Natural killer cell (primary cell): ENCODE data around the gene ZIM2. TPM values are rescaled to one million over a fixed set of nuclear protein-coding genes. Genes with fewer than 3 reads are reported as not detected.

Source experiments
- ATAC-seq, 3 donors: fragments of 150-1000 bp in 2 of 3; fragments of 200-7000 bp in 1 of 3; cut with Tn5 transposase; 1 replicate in 1 of 3; 2 replicates in 2 of 3; pipeline ENCODE4 v1.10.0; 2021; ENCODE audit warnings: mild to moderate bottlenecking in 2 of 3, moderate library complexity in 2 of 3
- DNase-seq, 2 donors: peaks; one replicate each; pipeline versions ENCODE4 v3.0.0 to v3.0.0-alpha.2; 2013 to 2021; ENCODE audit warnings: mixed read lengths in 1 of 2
- H3K27ac ChIP-seq: one replicate; pipeline ENCODE4 v1.5.1; 2013; ENCODE audit warnings: mild to moderate bottlenecking, low read length
- H3K27me3 ChIP-seq: one replicate; pipeline ENCODE4 v1.6.1; 2013; ENCODE audit warnings: low read length; ENCODE audit not compliant: control insufficient read depth, insufficient read depth
- H3K36me3 ChIP-seq: one replicate; pipeline ENCODE4 v1.6.1; 2013; ENCODE audit warnings: low read length; ENCODE audit not compliant: control insufficient read depth, insufficient read depth
- H3K4me1 ChIP-seq: one replicate; pipeline ENCODE4 v1.6.1; 2013; ENCODE audit warnings: low read length; ENCODE audit not compliant: control insufficient read depth, insufficient read depth
- H3K4me3 ChIP-seq: one replicate; pipeline ENCODE4 v1.5.1; 2013; ENCODE audit warnings: low read length
- H3K9me3 ChIP-seq: one replicate; pipeline ENCODE4 v1.6.1; 2013; ENCODE audit warnings: low read length; ENCODE audit not compliant: control insufficient read depth, insufficient read depth
- H3K27ac Mint-ChIP-seq, 2 donors: one replicate each; pipeline ENCODE4 v1.8.0; 2022; ENCODE audit warnings: mild to moderate bottlenecking in 2 of 2, mixed read lengths in 2 of 2, moderate library complexity in 1 of 2
- H3K27me3 Mint-ChIP-seq, 2 donors: one replicate each; pipeline ENCODE4 v1.8.0; 2022; ENCODE audit warnings: low read depth in 2 of 2, mixed read lengths in 2 of 2
- H3K36me3 Mint-ChIP-seq: one replicate; pipeline ENCODE4 v1.8.0; 2022; ENCODE audit warnings: mixed read lengths
- H3K4me1 Mint-ChIP-seq, 2 donors: one replicate each; pipeline ENCODE4 v1.8.0; 2022; ENCODE audit warnings: mixed read lengths in 2 of 2
- H3K4me3 Mint-ChIP-seq: one replicate; pipeline ENCODE4 v1.8.0; 2022; ENCODE audit warnings: mild to moderate bottlenecking, moderate library complexity, mixed read lengths
- H3K9me3 Mint-ChIP-seq, 2 donors: one replicate each; pipeline ENCODE4 v1.8.0; 2022; ENCODE audit warnings: mixed read lengths in 2 of 2
- CTCF ChIP-seq: fragments of 200-600 bp; IDR thresholded peaks from one replicate; pipeline ENCODE4 v1.8.0; 2022; ENCODE audit warnings: antibody characterized with exemption
- WGBS: methylation state at CpG from one replicate; pipeline ENCODE4 v1.1.7; 2013; ENCODE audit warnings: missing lambda C conversion rate; ENCODE audit not compliant: insufficient coverage; 5-methylcytosine and 5-hydroxymethylcytosine counted together
- intact Hi-C: fragments of 100-400 bp; cut with micrococcal nuclease; formaldehyde crosslinking; loops from one replicate; pipeline ENCODE4 v1.14.2; 2022
- total RNA-seq, 4 donors: library from RNA; stranded (reverse); fragments of 120-200 nt in 1 of 4; gene quantifications; one replicate each; pipeline versions ENCODE4 v1.2.3 to v1.2.4, GENCODE V29; 2013 to 2022

The ZIM2 gene
- total RNA-seq, 3 donors from 2014 or later (not counting 1 experiment from before 2014, with no cell fraction given) = not detected

DNA sequence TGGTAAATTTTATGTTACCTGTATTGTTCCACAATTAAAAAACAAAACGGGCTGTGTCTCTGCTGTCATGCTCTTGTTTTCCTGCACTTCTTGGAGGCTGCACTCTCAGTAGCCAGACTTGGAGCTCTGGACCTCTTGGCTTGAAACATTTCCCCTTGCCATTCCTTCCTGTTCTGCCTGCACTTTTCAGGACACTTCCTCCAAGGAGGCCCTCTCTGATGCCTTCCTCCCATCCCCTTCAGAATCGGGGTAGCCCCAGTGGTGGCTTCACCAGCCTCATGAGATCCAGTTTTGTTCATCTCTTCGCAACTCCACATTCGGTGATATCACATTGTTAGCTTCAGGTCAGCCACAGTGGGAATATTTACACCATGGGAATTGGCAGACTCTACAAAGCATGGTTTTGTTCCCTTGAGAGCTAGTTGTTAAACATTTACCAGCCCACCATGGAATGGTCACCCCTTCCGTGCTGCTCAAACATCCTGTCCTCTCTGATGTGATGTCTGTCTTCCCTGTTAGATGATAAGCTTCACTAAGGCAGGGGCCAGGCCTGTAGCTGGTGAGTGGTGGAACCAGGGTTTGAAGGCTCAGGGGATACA lies 40.2 kb upstream of the ZIM2 start:
- Histone ChIP-seq H3K36me3 (no peaks in the 10 kb centered on the region), H3K4me1 (no peaks in the 10 kb centered on the region), H3K9me3 (peaks cover 23% of the 10 kb centered on the region), H3K27me3 (no peaks in the 10 kb centered on the region), H3K4me3 (no peak overlapping the region), H3K27ac (no peak overlapping the region)
- H3K9me3 Mint-ChIP-seq = peaks cover 14 to 19% of the 10 kb centered on the region in 2 donors
- DNase-seq (no peak), ATAC-seq (no peak)
- 78% methylated on average over 5 of the region's 5 CpGs for WGBS
- no peak for TF ChIP-seq CTCF
- peaks cover 20% of the 10 kb centered on the region for H3K36me3 Mint-ChIP-seq
- intact Hi-C loops = no loop called here
- no peak overlapping the region for H3K4me3 Mint-ChIP-seq
- no peak overlapping the region for H3K27ac Mint-ChIP-seq
- H3K4me1 Mint-ChIP-seq = no peaks in the 10 kb centered on the region
- no peaks in the 10 kb centered on the region for H3K27me3 Mint-ChIP-seq

DNA sequence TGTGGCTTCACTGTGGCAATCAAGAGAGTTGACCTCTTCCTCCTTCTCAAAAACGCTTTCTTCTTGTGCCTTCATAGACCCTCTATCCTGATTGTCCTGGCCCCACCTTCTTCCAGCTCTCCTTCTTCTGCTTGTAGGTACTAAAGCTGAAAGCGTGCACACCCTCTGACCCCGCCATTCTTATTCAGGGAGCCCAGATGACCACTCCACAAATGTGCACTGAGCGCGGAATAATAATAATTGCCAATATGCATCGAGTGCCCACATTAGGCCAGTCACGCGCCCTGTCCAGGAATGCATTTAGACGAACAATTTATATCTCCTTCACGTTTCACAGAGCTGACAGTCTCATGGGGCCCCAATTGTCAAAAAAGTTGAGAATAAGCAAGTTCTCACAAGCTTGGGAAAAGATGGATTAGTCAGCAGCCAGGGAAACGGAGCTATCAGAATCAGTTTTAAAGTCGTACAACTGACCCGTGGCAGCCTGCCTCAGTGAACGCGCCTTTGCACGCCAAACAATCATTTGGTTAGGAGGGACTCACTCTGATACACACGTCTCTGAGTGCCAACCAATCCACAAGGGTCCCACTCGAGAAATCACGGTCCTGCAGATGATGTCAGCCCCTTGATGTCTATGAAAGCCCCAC lies 36.7 kb upstream of the ZIM2 start:
- Mint-ChIP-seq H3K9me3 (peaks cover 16 to 25% of the 10 kb centered on the region in 2 donors), H3K27ac (no peak overlapping the region), H3K36me3 (peaks cover 18% of the 10 kb centered on the region), H3K4me3 (no peak overlapping the region), H3K27me3 (no peaks in the 10 kb centered on the region), H3K4me1 (no peaks in the 10 kb centered on the region)
- H3K4me3 ChIP-seq = no peak overlapping the region
- no peak for DNase-seq
- no peaks in the 10 kb centered on the region for H3K27me3 ChIP-seq
- 90% methylated on average over 19 of the region's 19 CpGs for WGBS
- intact Hi-C loops = no loop called here
- H3K4me1 ChIP-seq = no peaks in the 10 kb centered on the region
- no peaks in the 10 kb centered on the region for H3K36me3 ChIP-seq
- H3K27ac ChIP-seq = no peak overlapping the region
- H3K9me3 ChIP-seq = peaks cover 33% of the 10 kb centered on the region
- ATAC-seq = no peak
- TF ChIP-seq CTCF = no peak

DNA sequence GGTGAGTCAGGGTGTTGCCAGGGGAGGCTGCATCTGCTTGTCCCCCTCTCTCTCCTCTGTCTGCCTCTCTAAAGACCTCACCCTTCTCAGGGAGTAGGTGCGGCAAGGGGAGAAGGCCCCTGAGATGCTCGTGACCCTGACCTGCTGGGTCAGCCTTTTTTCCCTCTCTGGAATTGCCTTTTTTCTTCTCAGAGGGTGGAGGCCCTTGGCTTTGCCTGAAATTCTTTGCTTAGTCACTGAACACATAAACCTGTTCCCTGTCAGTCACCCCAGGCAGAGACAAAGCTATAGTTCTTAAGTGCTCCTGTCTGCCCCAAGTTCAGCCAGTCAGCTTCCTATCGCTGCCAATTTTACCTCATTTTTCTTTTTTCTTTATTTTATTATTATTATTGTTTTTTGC lies 35.2 kb upstream of the ZIM2 start:
- Histone ChIP-seq H3K4me1 (no peaks in the 10 kb centered on the region), H3K9me3 (peaks cover 34% of the 10 kb centered on the region), H3K36me3 (no peaks in the 10 kb centered on the region), H3K4me3 (no peak overlapping the region), H3K27ac (no peak overlapping the region), H3K27me3 (no peaks in the 10 kb centered on the region)
- no peak overlapping the region for H3K4me3 Mint-ChIP-seq
- no peak for TF ChIP-seq CTCF
- intact Hi-C loops = no loop called here
- H3K27me3 Mint-ChIP-seq = no peaks in the 10 kb centered on the region
- H3K27ac Mint-ChIP-seq = no peak overlapping the region
- no peaks in the 10 kb centered on the region for H3K4me1 Mint-ChIP-seq
- ATAC-seq = no peak
- H3K36me3 Mint-ChIP-seq = peaks cover 12% of the 10 kb centered on the region
- DNase-seq = no peak
- 81% methylated on average over 2 of the region's 3 CpGs for WGBS
- peaks cover 16 to 23% of the 10 kb centered on the region in 2 donors for H3K9me3 Mint-ChIP-seq

DNA sequence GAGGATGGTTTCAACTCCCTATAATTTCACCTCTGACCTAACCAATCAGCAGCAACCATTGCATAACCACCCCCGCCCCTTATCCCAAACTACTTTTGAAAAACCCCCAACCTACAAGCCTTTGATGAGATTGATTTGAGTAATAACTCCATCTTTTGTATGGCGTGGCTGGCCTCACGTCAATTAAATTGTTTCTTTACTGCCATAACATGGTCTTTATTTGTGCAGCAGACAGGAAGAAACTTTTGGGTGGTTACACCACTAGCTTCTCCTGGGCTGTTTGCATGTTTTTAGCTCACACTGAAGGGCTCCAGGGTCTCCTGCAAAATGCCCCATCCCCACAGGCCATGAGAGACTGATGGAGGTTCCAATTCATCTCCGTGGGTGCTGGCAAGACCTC lies 34.0 kb upstream of the ZIM2 start:
- Histone ChIP-seq H3K4me3 (no peak overlapping the region), H3K27ac (no peak overlapping the region), H3K27me3 (no peaks in the 10 kb centered on the region), H3K9me3 (peaks cover 35% of the 10 kb centered on the region), H3K4me1 (no peaks in the 10 kb centered on the region), H3K36me3 (no peaks in the 10 kb centered on the region)
- H3K36me3 Mint-ChIP-seq = peaks cover 17% of the 10 kb centered on the region
- 89% methylated on average over 4 of the region's 4 CpGs for WGBS
- no peak for DNase-seq
- intact Hi-C loops = no loop called here
- no peaks in the 10 kb centered on the region for H3K27me3 Mint-ChIP-seq
- no peak for ATAC-seq
- no peaks in the 10 kb centered on the region for H3K4me1 Mint-ChIP-seq
- no peak overlapping the region for H3K4me3 Mint-ChIP-seq
- H3K9me3 Mint-ChIP-seq = peaks cover 22 to 23% of the 10 kb centered on the region in 2 donors
- H3K27ac Mint-ChIP-seq = no peak overlapping the region
- no peak for TF ChIP-seq CTCF
